CD4-positive, alpha-beta T cell (primary cell): ENCODE measurements around the gene EMC9. TPM values are rescaled to one million over a fixed set of nuclear protein-coding genes. Genes with fewer than 3 reads are reported as not detected.

Source experiments
- ATAC-seq: fragments of 200-7000 bp; cut with Tn5 transposase; one replicate; pipeline ENCODE4 v1.10.0; 2022; ENCODE audit warnings: mild to moderate bottlenecking; ENCODE audit not compliant: poor library complexity
- CTCF ChIA-PET: fragments of 350-600 bp; sonication (Branson Sonifier 250); formaldehyde crosslinking; loops from one replicate; lab custom pipeline; 2021; ENCODE audit warnings: antibody characterized with exemption, inconsistent platforms; lab: Charles Lee
- POLR2A ChIA-PET: fragments of 350-600 bp; sonication (Branson Sonifier 250); formaldehyde crosslinking; loops from one replicate; lab custom pipeline; 2021; ENCODE audit warnings: antibody characterized with exemption, inconsistent platforms; lab: Charles Lee
- DNase-seq, 14 experiments: peaks; one replicate each; pipeline ENCODE4 v3.0.0-alpha.2; 2013 to 2020; ENCODE audit warnings: mixed read lengths in 2 of 14
- H3K27ac ChIP-seq, 2 donors: one replicate each; pipeline versions ENCODE4 v1.5.1 to v1.7.0; 2013; ENCODE audit warnings: low read length in 2 of 2, low read depth in 1 of 2, mild to moderate bottlenecking in 1 of 2
- H3K27me3 ChIP-seq, 2 experiments: 1 replicate in 1 of 2; 2 replicates in 1 of 2; pipeline versions ENCODE4 v1.6.1 to v1.7.0; 2013; ENCODE audit warnings: low read length in 2 of 2, control low read depth in 1 of 2, mild to moderate bottlenecking in 1 of 2, moderate library complexity in 1 of 2; ENCODE audit not compliant: insufficient read depth in 2 of 2, control insufficient read depth in 1 of 2
- H3K36me3 ChIP-seq: one replicate; pipeline ENCODE4 v1.6.1; 2013; ENCODE audit warnings: low read length, control low read depth; ENCODE audit not compliant: insufficient read depth
- H3K4me1 ChIP-seq: one replicate; pipeline ENCODE4 v1.6.1; 2013; ENCODE audit warnings: low read length, control low read depth; ENCODE audit not compliant: insufficient read depth
- H3K4me3 ChIP-seq: one replicate; pipeline ENCODE4 v1.5.1; 2013; ENCODE audit warnings: mild to moderate bottlenecking, low read length, moderate library complexity
- H3K9me3 ChIP-seq, 2 experiments: 1 replicate in 1 of 2; 2 replicates in 1 of 2; pipeline versions ENCODE4 v1.6.1 to v1.7.0; 2013; ENCODE audit warnings: low read length in 2 of 2, mild to moderate bottlenecking in 2 of 2, control low read depth in 1 of 2, moderate library complexity in 1 of 2; ENCODE audit not compliant: control insufficient read depth in 1 of 2, insufficient read depth in 1 of 2
- H3K27ac Mint-ChIP-seq: one replicate; pipeline ENCODE4 v1.8.0; 2020; ENCODE audit warnings: mixed read lengths
- H3K27me3 Mint-ChIP-seq: one replicate; pipeline ENCODE4 v1.8.0; 2021; ENCODE audit warnings: mixed read lengths
- H3K36me3 Mint-ChIP-seq: one replicate; pipeline ENCODE4 v1.8.0; 2021; ENCODE audit warnings: low read depth, mixed read lengths
- H3K4me1 Mint-ChIP-seq: one replicate; pipeline ENCODE4 v1.8.0; 2021; ENCODE audit warnings: low read depth, mixed read lengths
- H3K4me3 Mint-ChIP-seq: one replicate; pipeline ENCODE4 v1.8.0; 2020; ENCODE audit warnings: mild to moderate bottlenecking, mixed read lengths
- H3K9me3 Mint-ChIP-seq: one replicate; pipeline ENCODE4 v1.8.0; 2020; ENCODE audit warnings: mixed read lengths
- CTCF ChIP-seq: fragments of 200-600 bp; IDR thresholded peaks from one replicate; pipeline ENCODE4 v1.8.0; 2022; ENCODE audit warnings: antibody characterized with exemption, mild to moderate bottlenecking
- intact Hi-C, 2 experiments: fragments of 100-400 bp; cut with DNase I in 1 of 2; cut with micrococcal nuclease in 1 of 2; formaldehyde crosslinking; loops; one replicate each; pipeline versions ENCODE4 v1.15.1 to v1.9.0; 2023 to 2025; cut with DNase I, micrococcal nuclease
- total RNA-seq, 174 experiments: library from RNA in 2 of 174; stranded (reverse) in 2 of 174; gene quantifications; one replicate each; pipeline ENCODE4 v1.2.3 and lab custom pipeline; 2021 to 2026

The EMC9 gene
- total RNA-seq, 2 experiments from 2014 or later: 11.8 to 13.1 TPM

GRCh38 chr14:24178399-24179178 lies 37.2 kb upstream of the EMC9 start:
- POLR2A ChIA-PET: interaction anchor here (0.9 to 1.8 kb wide), 2 partner anchors 10 to 17 kb away, joined by 3 to 4 read pairs; partner anchors contain the start of genes IPO4 and IRF9
- DNase-seq: no peak
- H3K36me3 Mint-ChIP-seq: peaks cover 77% of the 10 kb centered on the region

GRCh38 chr14:24177891-24178290 lies 36.5 kb upstream of the EMC9 start:
- no peaks in the 10 kb centered on the region for H3K9me3 Mint-ChIP-seq
- Histone ChIP-seq H3K9me3 (no peaks in the 10 kb centered on the region), H3K4me1 (peaks cover 3% of the 10 kb centered on the region), H3K27me3 (no peaks in the 10 kb centered on the region), H3K36me3 (peaks cover 73% of the 10 kb centered on the region), H3K4me3 (no peak overlapping the region), H3K27ac (no peak overlapping the region)
- no peak overlapping the region for H3K27ac Mint-ChIP-seq
- no peak overlapping the region for H3K4me3 Mint-ChIP-seq
- intact Hi-C loops: no loop called here
- TF ChIP-seq CTCF: no peak
- ChIA-PET POLR2A (no interaction called here), CTCF (no interaction called here)
- H3K36me3 Mint-ChIP-seq: peaks cover 77% of the 10 kb centered on the region
- no peak for ATAC-seq
- no peaks in the 10 kb centered on the region for H3K27me3 Mint-ChIP-seq
- peaks cover 14% of the 10 kb centered on the region for H3K4me1 Mint-ChIP-seq
- DNase-seq: no peak

More at GRCh38 chr14:24178399-24179178, 37.2 kb upstream of the EMC9 start:
- H3K9me3 ChIP-seq: no peaks in the 10 kb centered on the region
- Mint-ChIP-seq H3K4me3 (no peak overlapping the region), H3K27me3 (no peaks in the 10 kb centered on the region), H3K27ac (peak overlapping the region; percentile 47), H3K4me1 (peaks cover 7% of the 10 kb centered on the region), H3K9me3 (no peaks in the 10 kb centered on the region)
- ATAC-seq: no peak
- peaks cover 78% of the 10 kb centered on the region for H3K36me3 ChIP-seq
- intact Hi-C loops: no loop called here
- H3K27ac ChIP-seq: no peak overlapping the region
- CTCF ChIA-PET: interaction anchor here (1.0 kb wide), 1 partner anchor 37 kb away, joined by 3 read pairs; the partner anchor contains the start of gene MDP1
- H3K27me3 ChIP-seq: no peaks in the 10 kb centered on the region
- H3K4me3 ChIP-seq: no peak overlapping the region
- H3K4me1 ChIP-seq: peaks cover 3% of the 10 kb centered on the region
- TF ChIP-seq CTCF: no peak

GRCh38 chr14:24177041-24177825 lies 35.8 kb upstream of the EMC9 start:
- Mint-ChIP-seq H3K36me3 (peaks cover 72% of the 10 kb centered on the region), H3K27me3 (no peaks in the 10 kb centered on the region), H3K9me3 (no peaks in the 10 kb centered on the region), H3K4me3 (no peak overlapping the region), H3K4me1 (peaks cover 17% of the 10 kb centered on the region), H3K27ac (no peak overlapping the region)
- peaks cover 70% of the 10 kb centered on the region for H3K36me3 ChIP-seq
- no peak overlapping the region for H3K27ac ChIP-seq
- TF ChIP-seq CTCF: no peak
- ATAC-seq: no peak
- peaks cover 8% of the 10 kb centered on the region for H3K4me1 ChIP-seq
- intact Hi-C loops: no loop called here
- H3K9me3 ChIP-seq: no peaks in the 10 kb centered on the region
- H3K27me3 ChIP-seq: no peaks in the 10 kb centered on the region
- ChIA-PET POLR2A (interaction anchor here (0.9 to 2.3 kb wide), 4 partner anchors 10 to 63 kb away, joined by 3 to 11 read pairs (median 4); partner anchors contain the start of genes DCAF11, IRF9, NRL and PSME1), CTCF (no interaction called here)
- DNase-seq: no peak
- H3K4me3 ChIP-seq: no peak overlapping the region
